ENCODE results near the gene FXYD2. TPM values are rescaled to one million over a fixed set of nuclear protein-coding genes. Genes with fewer than 3 reads are reported as not detected.

The FXYD2 gene
- total RNA-seq, 1 experiment from 2014 or later: not detected

- DNase-seq (ENCODE audit: low spot score): no peak
- in situ Hi-C loops (cut with HindIII; ENCODE audit: low sequenced_read_pairs): no loop called here
Observed at GRCh38 chr11:117786135-117786870, 38.2 kb downstream of the FXYD2 start.

- DNase-seq (ENCODE audit: low spot score): no peak
- in situ Hi-C loops (cut with HindIII; ENCODE audit: low sequenced_read_pairs): no loop called here
Observed at GRCh38 chr11:117782101-117782500, 42.4 kb downstream of the FXYD2 start.

- in situ Hi-C loops (cut with HindIII; ENCODE audit: low sequenced_read_pairs): no loop called here
- DNase-seq (ENCODE audit: low spot score): peak; percentile 39
Observed at GRCh38 chr11:117781627-117782026, 42.9 kb downstream of the FXYD2 start.

- in situ Hi-C loops (cut with HindIII; ENCODE audit: low sequenced_read_pairs): no loop called here
- no peak for DNase-seq (ENCODE audit: low spot score)
Observed at GRCh38 chr11:117780456-117780855, 44.1 kb downstream of the FXYD2 start.

- no peak for DNase-seq (ENCODE audit: low spot score)
- in situ Hi-C loops (cut with HindIII; ENCODE audit: low sequenced_read_pairs): no loop called here
Observed at GRCh38 chr11:117774553-117774952, 50.0 kb downstream of the FXYD2 start.

GRCh38 chr11:117772360-117772759, 52.2 kb downstream of the FXYD2 start:
- DNase-seq (ENCODE audit: low spot score): no peak
- in situ Hi-C loops (cut with HindIII; ENCODE audit: low sequenced_read_pairs): no loop called here

GRCh38 chr11:117771841-117772240, 52.7 kb downstream of the FXYD2 start:
- no peak for DNase-seq (ENCODE audit: low spot score)
- in situ Hi-C loops (cut with HindIII; ENCODE audit: low sequenced_read_pairs): no loop called here

- DNase-seq (ENCODE audit: low spot score): no peak
- in situ Hi-C loops (cut with HindIII; ENCODE audit: low sequenced_read_pairs): no loop called here
Observed at GRCh38 chr11:117771197-117771596, 53.3 kb downstream of the FXYD2 start.

GRCh38 chr11:117770061-117770460, 54.5 kb downstream of the FXYD2 start:
- DNase-seq (ENCODE audit: low spot score): no peak
- in situ Hi-C loops (cut with HindIII; ENCODE audit: low sequenced_read_pairs): no loop called here

Other genes starting within 250 kb of the FXYD2 start
- gene DSCAML1, start 27.5 kb downstream of the FXYD2 start, total RNA-seq (2014; rRNA removed; shearing (Covaris generic)): not detected in 2 replicates
- not detected in 2 replicates for gene FXYD6, start 51.9 kb upstream of the FXYD2 start, total RNA-seq (2014; rRNA removed; shearing (Covaris generic))
- not detected in 2 replicates for gene TMPRSS13, start 104.7 kb upstream of the FXYD2 start, total RNA-seq (2014; rRNA removed; shearing (Covaris generic))
- not detected in 2 replicates for gene IL10RA, start 161.7 kb upstream of the FXYD2 start, total RNA-seq (2014; rRNA removed; shearing (Covaris generic))